HG03064 (cell line): ENCODE results near the gene YEATS4.

ENCODE experiments used
- ATAC-seq: cut with Tn5 transposase; IDR thresholded peaks from one replicate; pipeline ENCODE4 v1.9.1; 2021; ENCODE audit warnings: low read depth; ENCODE audit not compliant: unreplicated experiment

YEATS4 gene

GRCh38 chr12:69428351-69429073, 69.0 kb downstream of the YEATS4 start:
- no peak for ATAC-seq

- ATAC-seq = no peak
Measured at GRCh38 chr12:69430942-69431590, 71.5 kb downstream of the YEATS4 start.

GRCh38 chr12:69431591-69432222, 72.2 kb downstream of the YEATS4 start:
- ATAC-seq = no peak

- no peak for ATAC-seq
Measured at GRCh38 chr12:69433653-69434052, 74.1 kb downstream of the YEATS4 start.

- no peak for ATAC-seq
Measured at GRCh38 chr12:69435644-69436043, 76.1 kb downstream of the YEATS4 start.

- ATAC-seq = no peak
Measured at GRCh38 chr12:69437073-69437472, 77.5 kb downstream of the YEATS4 start.

GRCh38 chr12:69438539-69438938, 79.0 kb downstream of the YEATS4 start:
- ATAC-seq = no peak

GRCh38 chr12:69440016-69440415, 80.5 kb downstream of the YEATS4 start:
- ATAC-seq = no peak
